WTC11 (cell line): ENCODE measurements around the gene COL2A1.

Source experiments
- ELF4 ChIP-seq: sonication (generic); formaldehyde crosslinking; IDR thresholded peaks from 2 replicates; pipeline ENCODE4 v1.8.1; 2022; ENCODE audit warnings: low read depth, mild to moderate bottlenecking, moderate library complexity, missing genetic modification reagents
- ETV6 ChIP-seq: sonication (generic); formaldehyde crosslinking; IDR thresholded peaks from 2 replicates; pipeline ENCODE4 v1.8.1; 2022; ENCODE audit warnings: mild to moderate bottlenecking, missing genetic modification reagents
- KAT7 ChIP-seq: sonication (generic); formaldehyde crosslinking; IDR thresholded peaks from 2 replicates; pipeline ENCODE4 v1.8.1; 2023; ENCODE audit warnings: missing genetic modification reagents, mild to moderate bottlenecking, borderline replicate concordance
- NFYB ChIP-seq: sonication (generic); formaldehyde crosslinking; conservative IDR thresholded peaks from 2 replicates; pipeline ENCODE4 v1.8.0; 2022; ENCODE audit warnings: low read depth, missing genetic modification reagents
- TF ChIP-seq, protein P1 (sequence below): sonication (generic); formaldehyde crosslinking; IDR thresholded peaks from 2 replicates; pipeline ENCODE4 v1.8.0; 2022; ENCODE audit warnings: mild to moderate bottlenecking, missing genetic modification reagents
- TF ChIP-seq, protein P2 (sequence below): fragments of 200-600 bp; IDR thresholded peaks from 2 replicates; pipeline ENCODE4 v1.8.0; 2022; ENCODE audit warnings: antibody characterized with exemption
- TF ChIP-seq, protein P3 (sequence below): sonication (generic); formaldehyde crosslinking; IDR thresholded peaks from 2 replicates; pipeline ENCODE4 v1.8.0; 2022; ENCODE audit warnings: mild to moderate bottlenecking, missing genetic modification reagents
- TF ChIP-seq, protein P4 (sequence below): sonication (generic); formaldehyde crosslinking; IDR thresholded peaks from 2 replicates; pipeline ENCODE4 v1.8.1; 2023; ENCODE audit warnings: mild to moderate bottlenecking, missing genetic modification reagents, moderate library complexity
- TF ChIP-seq, protein P5 (sequence below): sonication (generic); formaldehyde crosslinking; IDR thresholded peaks from 2 replicates; pipeline ENCODE4 v1.8.0; 2022; ENCODE audit warnings: mild to moderate bottlenecking, missing genetic modification reagents

DNA sequence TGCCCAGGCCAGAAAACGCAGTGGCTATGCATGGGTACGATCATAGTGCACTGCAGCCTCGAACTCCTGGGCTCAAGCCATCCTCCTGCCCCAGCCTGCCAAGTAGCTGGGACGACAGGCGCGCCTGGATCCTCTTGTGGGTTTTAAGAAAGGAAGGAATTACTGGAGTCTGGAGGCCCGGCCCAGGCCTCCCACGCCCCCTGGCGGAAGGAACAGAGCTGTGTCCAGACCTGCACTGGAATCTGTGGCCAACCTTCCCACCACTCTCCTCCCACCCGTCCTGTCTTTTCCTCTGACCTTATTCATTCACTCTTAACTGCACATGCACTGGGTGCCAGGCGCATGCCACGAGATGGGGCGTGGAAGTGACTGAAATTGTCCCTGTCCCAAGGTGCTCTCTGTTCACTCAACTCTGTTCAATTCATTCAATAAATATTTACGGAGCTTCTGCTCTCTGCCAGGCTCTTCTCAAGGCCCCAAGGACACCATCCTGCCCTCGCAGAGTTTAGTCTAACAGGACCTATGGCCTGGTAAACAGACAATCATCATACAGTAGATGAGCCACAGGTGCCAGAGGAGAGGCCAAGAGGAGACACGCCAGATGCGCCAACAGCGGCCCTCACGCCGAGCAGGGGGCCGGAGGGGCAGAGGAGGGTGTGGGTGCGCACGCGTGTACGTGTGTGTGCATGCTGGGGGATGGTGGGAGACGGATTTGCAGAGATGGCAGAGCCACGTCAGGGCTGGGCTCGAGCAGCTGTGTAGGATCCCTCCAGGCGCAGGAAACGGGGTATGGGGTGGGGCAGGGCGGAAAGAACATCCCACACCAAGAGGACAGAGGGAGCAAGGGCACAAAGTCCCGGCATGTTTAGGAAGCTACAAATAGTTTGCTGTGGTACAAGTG lies 54.6 kb downstream of the COL2A1 start:
- TF ChIP-seq, protein P1, sequence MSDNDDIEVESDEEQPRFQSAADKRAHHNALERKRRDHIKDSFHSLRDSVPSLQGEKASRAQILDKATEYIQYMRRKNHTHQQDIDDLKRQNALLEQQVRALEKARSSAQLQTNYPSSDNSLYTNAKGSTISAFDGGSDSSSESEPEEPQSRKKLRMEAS (CRISPR knock-in tag): no peak
- TF ChIP-seq, protein P2, sequence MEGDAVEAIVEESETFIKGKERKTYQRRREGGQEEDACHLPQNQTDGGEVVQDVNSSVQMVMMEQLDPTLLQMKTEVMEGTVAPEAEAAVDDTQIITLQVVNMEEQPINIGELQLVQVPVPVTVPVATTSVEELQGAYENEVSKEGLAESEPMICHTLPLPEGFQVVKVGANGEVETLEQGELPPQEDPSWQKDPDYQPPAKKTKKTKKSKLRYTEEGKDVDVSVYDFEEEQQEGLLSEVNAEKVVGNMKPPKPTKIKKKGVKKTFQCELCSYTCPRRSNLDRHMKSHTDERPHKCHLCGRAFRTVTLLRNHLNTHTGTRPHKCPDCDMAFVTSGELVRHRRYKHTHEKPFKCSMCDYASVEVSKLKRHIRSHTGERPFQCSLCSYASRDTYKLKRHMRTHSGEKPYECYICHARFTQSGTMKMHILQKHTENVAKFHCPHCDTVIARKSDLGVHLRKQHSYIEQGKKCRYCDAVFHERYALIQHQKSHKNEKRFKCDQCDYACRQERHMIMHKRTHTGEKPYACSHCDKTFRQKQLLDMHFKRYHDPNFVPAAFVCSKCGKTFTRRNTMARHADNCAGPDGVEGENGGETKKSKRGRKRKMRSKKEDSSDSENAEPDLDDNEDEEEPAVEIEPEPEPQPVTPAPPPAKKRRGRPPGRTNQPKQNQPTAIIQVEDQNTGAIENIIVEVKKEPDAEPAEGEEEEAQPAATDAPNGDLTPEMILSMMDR: peak; percentile 88
- TF ChIP-seq, protein P3, sequence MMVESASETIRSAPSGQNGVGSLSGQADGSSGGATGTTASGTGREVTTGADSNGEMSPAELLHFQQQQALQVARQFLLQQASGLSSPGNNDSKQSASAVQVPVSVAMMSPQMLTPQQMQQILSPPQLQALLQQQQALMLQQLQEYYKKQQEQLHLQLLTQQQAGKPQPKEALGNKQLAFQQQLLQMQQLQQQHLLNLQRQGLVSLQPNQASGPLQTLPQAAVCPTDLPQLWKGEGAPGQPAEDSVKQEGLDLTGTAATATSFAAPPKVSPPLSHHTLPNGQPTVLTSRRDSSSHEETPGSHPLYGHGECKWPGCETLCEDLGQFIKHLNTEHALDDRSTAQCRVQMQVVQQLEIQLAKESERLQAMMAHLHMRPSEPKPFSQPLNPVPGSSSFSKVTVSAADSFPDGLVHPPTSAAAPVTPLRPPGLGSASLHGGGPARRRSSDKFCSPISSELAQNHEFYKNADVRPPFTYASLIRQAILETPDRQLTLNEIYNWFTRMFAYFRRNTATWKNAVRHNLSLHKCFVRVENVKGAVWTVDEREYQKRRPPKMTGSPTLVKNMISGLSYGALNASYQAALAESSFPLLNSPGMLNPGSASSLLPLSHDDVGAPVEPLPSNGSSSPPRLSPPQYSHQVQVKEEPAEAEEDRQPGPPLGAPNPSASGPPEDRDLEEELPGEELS (CRISPR knock-in tag): no peak
- TF ChIP-seq, protein P4, sequence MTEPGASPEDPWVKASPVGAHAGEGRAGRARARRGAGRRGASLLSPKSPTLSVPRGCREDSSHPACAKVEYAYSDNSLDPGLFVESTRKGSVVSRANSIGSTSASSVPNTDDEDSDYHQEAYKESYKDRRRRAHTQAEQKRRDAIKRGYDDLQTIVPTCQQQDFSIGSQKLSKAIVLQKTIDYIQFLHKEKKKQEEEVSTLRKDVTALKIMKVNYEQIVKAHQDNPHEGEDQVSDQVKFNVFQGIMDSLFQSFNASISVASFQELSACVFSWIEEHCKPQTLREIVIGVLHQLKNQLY (CRISPR knock-in tag): no peak
- TF ChIP-seq ELF4: no peak
- TF ChIP-seq, protein P5, sequence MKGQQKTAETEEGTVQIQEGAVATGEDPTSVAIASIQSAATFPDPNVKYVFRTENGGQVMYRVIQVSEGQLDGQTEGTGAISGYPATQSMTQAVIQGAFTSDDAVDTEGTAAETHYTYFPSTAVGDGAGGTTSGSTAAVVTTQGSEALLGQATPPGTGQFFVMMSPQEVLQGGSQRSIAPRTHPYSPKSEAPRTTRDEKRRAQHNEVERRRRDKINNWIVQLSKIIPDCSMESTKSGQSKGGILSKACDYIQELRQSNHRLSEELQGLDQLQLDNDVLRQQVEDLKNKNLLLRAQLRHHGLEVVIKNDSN (CRISPR knock-in tag): no peak
- no peak for TF ChIP-seq KAT7 (CRISPR knock-in tag)
- no peak for TF ChIP-seq ETV6 (CRISPR knock-in tag)
- no peak for TF ChIP-seq NFYB
